T-cell (primary cell): ENCODE measurements around the gene EBP. TPM values are rescaled to one million over a fixed set of nuclear protein-coding genes. Genes with fewer than 3 reads are reported as not detected.

Experiments used
- ATAC-seq, 4 experiments: fragments of 200-7000 bp in 3 of 4; fragments of 150-1000 bp in 1 of 4; cut with Tn5 transposase; replicated peaks in 1 of 4; 1 replicate in 3 of 4; 2 replicates in 1 of 4; pipeline ENCODE4 v1.10.0; 2021; ENCODE audit warnings: moderate library complexity in 3 of 4, mild to moderate bottlenecking in 2 of 4, moderate number of reproducible peaks in 1 of 4
- CTCF ChIA-PET, 2 donors: fragments of 300-600 bp; sonication (Branson Sonifier 250); formaldehyde crosslinking; loops; one replicate each; lab custom pipeline; 2022; ENCODE audit warnings: antibody characterized with exemption in 2 of 2; lab: Charles Lee
- POLR2A ChIA-PET, 2 donors: fragments of 300-600 bp; sonication (Branson Sonifier 250); formaldehyde crosslinking; loops; one replicate each; lab custom pipeline; 2022; ENCODE audit warnings: antibody characterized with exemption in 2 of 2; lab: Charles Lee
- DNase-seq, 35 experiments: peaks; one replicate each; pipeline versions ENCODE4 v3.0.0 to v3.0.0-alpha.2; 2013 to 2023
- H3K27ac ChIP-seq: one replicate; pipeline ENCODE4 v1.5.1; 2013; ENCODE audit warnings: low read length
- H3K27me3 ChIP-seq, 2 experiments: replicated peaks in 1 of 2; 1 replicate in 1 of 2; 2 replicates in 1 of 2; pipeline versions ENCODE4 v1.6.1 to v1.7.0; 2013; ENCODE audit warnings: low read length in 1 of 2, mixed read lengths in 1 of 2; ENCODE audit not compliant: control insufficient read depth in 2 of 2, insufficient read depth in 2 of 2; ENCODE audit errors: extremely low read depth in 1 of 2
- H3K36me3 ChIP-seq, 2 donors: 1 replicate in 1 of 2; 2 replicates in 1 of 2; pipeline versions ENCODE4 v1.6.1 to v1.7.0; 2013; ENCODE audit warnings: low read length in 1 of 2; ENCODE audit not compliant: control insufficient read depth in 2 of 2, insufficient read depth in 1 of 2; ENCODE audit errors: extremely low read depth in 1 of 2
- H3K4me1 ChIP-seq, 2 experiments: 1 replicate in 1 of 2; 2 replicates in 1 of 2; pipeline versions ENCODE4 v1.6.1 to v1.7.0; 2013; ENCODE audit warnings: low read length in 2 of 2, mixed read lengths in 1 of 2; ENCODE audit not compliant: insufficient read depth in 2 of 2, control insufficient read depth in 1 of 2; ENCODE audit errors: extremely low read depth in 1 of 2
- H3K4me3 ChIP-seq, 2 donors: 1 replicate in 1 of 2; 2 replicates in 1 of 2; pipeline versions ENCODE4 v1.5.1 to v1.7.0; 2013; ENCODE audit warnings: mild to moderate bottlenecking in 2 of 2, low read length in 1 of 2, moderate library complexity in 1 of 2; ENCODE audit not compliant: control insufficient read depth in 1 of 2; ENCODE audit errors: extremely low read depth in 1 of 2
- H3K9me3 ChIP-seq: 2 replicates; pipeline ENCODE4 v1.7.0; 2013
- H3K27ac Mint-ChIP-seq, 2 donors: one replicate each; pipeline ENCODE4 v1.8.0; 2020 to 2021; ENCODE audit warnings: mild to moderate bottlenecking in 2 of 2, mixed read lengths in 2 of 2
- H3K27me3 Mint-ChIP-seq, 2 donors: one replicate each; pipeline ENCODE4 v1.8.0; 2021 to 2022; ENCODE audit warnings: mixed read lengths in 2 of 2
- H3K36me3 Mint-ChIP-seq: one replicate; pipeline ENCODE4 v1.8.0; 2021; ENCODE audit warnings: mixed read lengths
- H3K4me1 Mint-ChIP-seq, 3 donors: one replicate each; pipeline ENCODE4 v1.8.0; 2020 to 2022; ENCODE audit warnings: mixed read lengths in 3 of 3, mild to moderate bottlenecking in 1 of 3
- H3K4me3 Mint-ChIP-seq, 3 donors: one replicate each; pipeline ENCODE4 v1.8.0; 2020 to 2022; ENCODE audit warnings: mild to moderate bottlenecking in 3 of 3, mixed read lengths in 3 of 3, moderate library complexity in 3 of 3
- H3K9me3 Mint-ChIP-seq, 3 donors: one replicate each; pipeline ENCODE4 v1.8.0; 2020 to 2022; ENCODE audit warnings: mixed read lengths in 3 of 3
- WGBS: methylation state at CpG from one replicate; pipeline ENCODE4 v1.1.5; 2013; ENCODE audit warnings: missing lambda C conversion rate; ENCODE audit not compliant: insufficient coverage; 5-methylcytosine and 5-hydroxymethylcytosine counted together
- total RNA-seq, 35 experiments: library from RNA in 6 of 35; stranded (reverse) in 6 of 35; fragments of 120-200 nt in 1 of 35; gene quantifications; one replicate each; pipeline versions ENCODE4 v1.2.1 to v1.2.4 and lab custom pipeline; 2013 to 2026

The EBP gene
- total RNA-seq, 5 donors from 2014 or later (not counting 1 experiment from before 2014, with no cell fraction given): 41.1 to 60.4 (median 46.1) TPM

DNA sequence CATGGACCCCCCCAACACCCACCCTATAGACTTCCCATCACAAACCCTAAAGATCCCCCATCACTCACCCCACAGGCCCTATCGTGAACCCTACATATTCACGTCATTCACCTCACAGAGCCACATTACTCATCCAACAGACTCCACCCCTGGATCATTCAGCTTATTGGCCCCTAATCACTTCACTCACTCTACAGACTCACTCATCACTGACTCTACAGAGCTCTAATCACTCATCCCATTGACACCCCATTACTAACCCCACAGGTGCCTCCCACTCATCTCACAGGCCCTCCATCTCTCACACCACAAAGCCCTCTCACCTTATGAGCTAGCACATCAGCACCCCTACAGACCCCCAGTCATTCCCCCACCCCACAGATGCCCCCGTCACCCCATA, 11.6 kb downstream of the EBP start:
- ATAC-seq (no peak), DNase-seq (no peak)
- ChIA-PET CTCF (no interaction called here), POLR2A (no interaction called here)
- Mint-ChIP-seq H3K27ac (no peak overlapping the region), H3K9me3 (no peaks in the 10 kb centered on the region), H3K27me3 (no peaks in the 10 kb centered on the region), H3K36me3 (peaks cover 7% of the 10 kb centered on the region), H3K4me3 (no peak overlapping the region), H3K4me1 (peaks cover 0 to 11% (median 7%) of the 10 kb centered on the region in 3 donors)
- Histone ChIP-seq H3K4me1 (peaks cover 0 to 8% of the 10 kb centered on the region in 2 experiments), H3K27me3 (no peaks in the 10 kb centered on the region), H3K4me3 (no peak overlapping the region), H3K36me3 (peaks cover 0 to 4% of the 10 kb centered on the region in 2 donors), H3K9me3 (no peaks in the 10 kb centered on the region), H3K27ac (no peak overlapping the region)
- 94% methylated on average over 2 of the region's 3 CpGs for WGBS

DNA sequence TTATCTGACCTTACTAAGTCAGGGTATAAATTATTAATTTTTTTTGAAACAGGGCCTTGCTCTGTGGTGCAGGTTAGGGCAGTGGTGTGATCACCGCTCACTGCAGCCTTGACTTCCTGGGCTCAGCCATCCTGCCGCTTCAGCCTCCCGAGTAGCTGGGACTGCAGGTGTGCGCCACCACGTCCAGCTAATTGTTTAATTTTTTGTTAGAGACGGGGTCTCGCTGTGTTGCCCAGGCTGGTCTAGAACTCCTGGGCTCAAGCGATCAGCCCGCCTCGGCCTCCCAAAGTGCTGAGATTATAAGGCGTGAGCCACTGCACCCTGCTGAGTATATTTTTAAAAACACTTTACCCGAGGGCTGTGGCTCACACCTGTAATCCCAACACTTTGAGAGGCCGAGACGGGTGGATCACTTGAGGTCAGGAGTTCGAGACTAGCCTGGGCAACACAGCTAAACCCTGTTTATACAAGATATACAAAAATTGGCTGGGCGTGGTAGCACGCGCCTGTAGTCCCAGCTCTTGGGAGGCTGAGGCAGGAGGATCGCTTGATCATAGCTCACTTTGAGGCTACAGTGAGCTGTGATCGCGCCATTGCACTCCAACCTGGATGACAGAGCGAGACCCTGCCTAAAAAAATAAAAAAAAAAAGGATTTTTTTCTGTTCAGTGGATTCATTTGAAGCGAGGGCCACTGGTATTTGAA, 17.2 kb downstream of the EBP start:
- POLR2A ChIA-PET: interaction anchor here (0.6 to 0.7 kb wide), 3 partner anchors 16 to 1695 kb away, joined by 3 to 7 read pairs (median 7); no protein-coding TSS in a partner anchor
- DNase-seq: peak in 2 of 35 experiments; percentile 1 to 11
- Mint-ChIP-seq H3K4me1 (peaks cover 16 to 19% (median 17%) of the 10 kb centered on the region in 3 donors), H3K27ac (peak overlapping the region; percentile 73 to 82), H3K4me3 (peak overlapping the region; percentile 73 to 89 (median 84)), H3K36me3 (peaks cover 6% of the 10 kb centered on the region), H3K27me3 (no peaks in the 10 kb centered on the region), H3K9me3 (no peaks in the 10 kb centered on the region)
- 82% methylated on average over 3 of the region's 23 CpGs for WGBS
- H3K36me3 ChIP-seq: peaks cover 0 to 10% of the 10 kb centered on the region in 2 donors
- H3K27me3 ChIP-seq: no peaks in the 10 kb centered on the region
- no peak for ATAC-seq
- CTCF ChIA-PET: interaction anchor here (0.6 to 2.1 kb wide), 6 partner anchors 11 to 463 kb away, joined by 3 to 7 read pairs (median 6); partner anchors contain the start of genes GRIPAP1 (in 1 of the 2) and RBM3 (in 1 of the 2)
- peaks cover 0 to 22% of the 10 kb centered on the region in 2 experiments for H3K4me1 ChIP-seq
- peak overlapping the region in 1 of 2 donors; percentile 27 for H3K4me3 ChIP-seq
- no peaks in the 10 kb centered on the region for H3K9me3 ChIP-seq
- peak overlapping the region; percentile 85 for H3K27ac ChIP-seq

DNA sequence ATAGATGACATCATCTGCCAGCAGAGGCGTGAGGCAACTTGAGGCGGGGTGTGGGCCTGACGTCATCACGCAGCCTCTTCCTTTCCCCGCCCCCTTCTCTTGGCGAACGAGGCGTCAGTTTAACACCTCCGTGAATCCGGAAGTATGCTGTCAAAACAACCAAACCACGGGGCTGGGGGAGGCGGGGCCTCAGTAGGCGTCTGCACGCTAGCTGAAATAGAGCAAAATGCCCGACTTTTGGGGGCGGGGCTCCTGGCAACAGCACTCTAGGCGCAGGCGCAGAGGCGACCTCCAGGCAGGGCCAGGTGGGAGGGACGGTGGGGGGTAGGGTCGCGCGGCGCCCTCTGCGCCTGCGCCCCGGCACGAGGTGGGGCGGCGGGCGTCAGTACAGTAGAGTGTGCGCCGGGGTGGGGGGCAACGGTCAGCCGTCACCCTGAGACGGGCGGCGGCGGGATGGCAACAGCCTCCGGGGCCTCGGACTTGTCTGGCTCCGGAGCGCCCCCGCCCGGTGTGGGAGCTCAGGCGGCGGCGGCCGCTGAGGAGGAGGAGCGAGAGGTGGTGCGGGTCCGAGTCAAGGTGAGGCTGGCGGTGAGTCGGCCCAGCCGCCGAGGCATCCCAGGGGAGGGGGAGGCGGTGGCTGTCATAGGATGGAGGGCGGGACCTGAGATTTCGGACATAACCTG, 17.9 kb downstream of the EBP start, which contains the start of gene TBC1D25:
TBC1D25 (plus strand) TSS at position 370 of the 683 bp plus-strand sequence; CDS start at position 454, 84 bp downstream.
- no peaks in the 10 kb centered on the region for H3K9me3 Mint-ChIP-seq
- H3K36me3 Mint-ChIP-seq: peaks cover 8% of the 10 kb centered on the region
- Histone ChIP-seq H3K9me3 (no peaks in the 10 kb centered on the region), H3K36me3 (peaks cover 0 to 10% of the 10 kb centered on the region in 2 donors), H3K4me3 (peak within 1 kb of the TSS in 1 of 2 donors; percentile 80), H3K4me1 (peaks cover 0 to 22% of the 10 kb centered on the region in 2 experiments), H3K27me3 (no peaks in the 10 kb centered on the region), H3K27ac (peak within 1 kb of the TSS; percentile 95)
- under 1% methylated on average over 44 of the region's 59 CpGs for WGBS
- ChIA-PET POLR2A (interaction anchor here (0.6 to 1.3 kb wide), 6 partner anchors 15 to 1696 kb away, joined by 3 to 7 read pairs (median 6); partner anchors contain the start of gene RBM3 (in 1 of the 2)), CTCF (interaction anchor here (0.6 to 2.1 kb wide), 7 partner anchors 10 to 463 kb away, joined by 3 to 7 read pairs (median 6); partner anchors contain the start of genes EBP (in 1 of the 2), GRIPAP1 (in 1 of the 2) and RBM3 (in 1 of the 2))
- H3K27me3 Mint-ChIP-seq: no peaks in the 10 kb centered on the region
- peak within 1 kb of the TSS; percentile 73 to 89 (median 84) for H3K4me3 Mint-ChIP-seq
- H3K4me1 Mint-ChIP-seq: peaks cover 16 to 19% (median 17%) of the 10 kb centered on the region in 3 donors
- DNase-seq (peak; percentile 85 to 98 (median 97)), ATAC-seq (peak; percentile 87 to 90 (median 89))
- peak within 1 kb of the TSS; percentile 86 to 94 for H3K27ac Mint-ChIP-seq

DNA sequence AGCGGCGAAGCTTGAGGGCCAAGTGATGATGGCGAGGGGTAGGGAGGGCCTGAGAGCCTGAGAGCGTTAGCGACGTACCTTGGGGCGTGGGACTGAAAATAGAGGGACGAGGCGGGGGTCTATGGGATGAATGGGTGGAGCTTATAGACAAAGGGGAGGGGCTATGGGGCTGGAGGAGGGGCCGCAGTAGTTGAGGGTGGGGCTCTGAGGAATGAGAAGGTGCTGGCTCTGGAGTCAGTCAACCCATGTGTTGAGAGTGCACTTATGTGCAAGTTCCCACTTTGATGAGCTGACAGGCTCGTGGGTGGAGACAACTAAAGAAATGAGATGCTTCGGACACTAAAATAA, 18.4 kb downstream of the EBP start:
- Histone ChIP-seq H3K27ac (peak overlapping the region; percentile 95), H3K9me3 (no peaks in the 10 kb centered on the region), H3K4me3 (peak overlapping the region in 1 of 2 donors; percentile 80), H3K4me1 (peaks cover 0 to 22% of the 10 kb centered on the region in 2 experiments), H3K36me3 (peaks cover 4 to 15% of the 10 kb centered on the region in 2 donors), H3K27me3 (no peaks in the 10 kb centered on the region)
- Mint-ChIP-seq H3K9me3 (no peaks in the 10 kb centered on the region), H3K36me3 (peaks cover 8% of the 10 kb centered on the region), H3K27me3 (no peaks in the 10 kb centered on the region), H3K4me3 (peak overlapping the region; percentile 73 to 89 (median 84)), H3K27ac (peak overlapping the region; percentile 86 to 94), H3K4me1 (peaks cover 16 to 19% (median 17%) of the 10 kb centered on the region in 3 donors)
- DNase-seq (peak in 33 of 35 experiments; percentile 8 to 71 (median 41)), ATAC-seq (peak; percentile 39 to 51 (median 48))
- 1% methylated on average over 10 of the region's 12 CpGs for WGBS
- POLR2A ChIA-PET: interaction anchor here (0.6 to 1.3 kb wide), 3 partner anchors 18 to 37 kb away, joined by 3 to 7 read pairs (median 4); partner anchors contain the start of gene RBM3 (in 1 of the 2)
- CTCF ChIA-PET: interaction anchor here in 1 of 2 donors (0.7 to 2.1 kb wide), 4 partner anchors 18 to 457 kb away, joined by 3 to 7 read pairs (median 6); partner anchors contain the start of genes EBP and RBM3

DNA sequence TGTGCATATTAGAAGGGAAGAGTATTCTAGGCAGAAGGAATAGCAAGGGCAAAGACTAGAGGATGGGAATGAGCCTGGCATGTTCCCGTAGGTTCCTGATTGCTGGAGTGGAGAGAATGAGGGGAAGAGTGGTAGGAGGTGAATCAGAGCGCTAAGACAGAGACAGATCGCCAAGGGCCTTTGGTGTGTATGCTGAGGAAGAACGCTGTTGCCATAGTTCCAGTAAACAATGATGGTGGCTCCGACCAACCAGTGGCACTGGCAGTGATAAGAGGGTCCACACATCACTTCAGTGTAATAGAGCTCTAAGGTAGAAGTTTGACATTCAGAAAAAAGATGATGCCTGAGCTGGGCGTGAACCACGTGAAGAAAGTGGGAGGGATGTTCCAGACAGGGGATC, 18.9 kb downstream of the EBP start:
- peak overlapping the region; percentile 86 to 94 for H3K27ac Mint-ChIP-seq
- H3K36me3 Mint-ChIP-seq: peaks cover 10% of the 10 kb centered on the region
- Histone ChIP-seq H3K4me1 (peaks cover 0 to 22% of the 10 kb centered on the region in 2 experiments), H3K27me3 (no peaks in the 10 kb centered on the region), H3K4me3 (peak overlapping the region in 1 of 2 donors; percentile 80), H3K27ac (peak overlapping the region; percentile 95), H3K36me3 (peaks cover 4 to 18% of the 10 kb centered on the region in 2 donors), H3K9me3 (no peaks in the 10 kb centered on the region)
- DNase-seq (peak in 1 of 35 experiments; percentile 33), ATAC-seq (no peak)
- peaks cover 16 to 19% (median 17%) of the 10 kb centered on the region in 3 donors for H3K4me1 Mint-ChIP-seq
- no CpG with 5 or more reads among the region's 7 CpGs for WGBS
- ChIA-PET POLR2A (interaction anchor here (0.5 to 1.3 kb wide), 4 partner anchors 17 to 37 kb away, joined by 3 to 7 read pairs (median 4); partner anchors contain the start of gene RBM3 (in 1 of the 2)), CTCF (interaction anchor here in 1 of 2 donors (1.6 kb wide), 1 partner anchor 457 kb away, joined by 6 read pairs; no protein-coding TSS in a partner anchor)
- H3K9me3 Mint-ChIP-seq: no peaks in the 10 kb centered on the region
- peak overlapping the region; percentile 73 to 89 (median 84) for H3K4me3 Mint-ChIP-seq
- H3K27me3 Mint-ChIP-seq: no peaks in the 10 kb centered on the region
